NCI-H128 (cell line): ENCODE measurements around the gene SHISA6.

Source experiments
- DNase-seq: peaks from one replicate; lab custom pipeline; 2025; ENCODE audit not compliant: unreplicated experiment; lab: John Stamatoyannopoulos, UW

The SHISA6 gene

GRCh38 chr17:11264183-11264871 is 23.3 kb downstream of the SHISA6 start:
- DNase-seq: no peak

- no peak for DNase-seq
Observed at GRCh38 chr17:11267999-11268575, 27.1 kb downstream of the SHISA6 start.

DNA sequence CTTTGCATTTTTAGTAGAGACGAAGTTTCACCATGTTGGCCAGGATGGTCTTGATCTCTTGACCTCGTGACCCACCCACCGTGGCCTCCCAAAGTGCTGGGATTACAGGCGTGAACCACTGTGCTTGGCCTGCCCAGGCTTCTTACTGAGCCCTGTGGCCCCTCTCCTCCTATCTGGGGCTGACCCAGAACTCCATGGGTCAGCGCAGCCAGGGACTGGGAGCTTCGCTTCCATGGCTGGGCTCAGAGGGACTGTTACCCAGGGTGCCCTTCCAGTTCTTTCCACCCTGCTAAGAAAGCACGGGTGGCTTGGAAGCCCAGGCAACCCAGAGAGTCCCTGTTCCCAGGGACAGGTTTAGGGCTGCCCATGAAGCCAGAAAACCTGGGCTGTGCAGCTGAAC is 28.2 kb downstream of the SHISA6 start:
- no peak for DNase-seq

GRCh38 chr17:11272191-11272590 is 31.2 kb downstream of the SHISA6 start:
- no peak for DNase-seq

- no peak for DNase-seq
Observed at GRCh38 chr17:11273596-11273995, 32.6 kb downstream of the SHISA6 start.

- no peak for DNase-seq
Observed at GRCh38 chr17:11274106-11274505, 33.1 kb downstream of the SHISA6 start.

GRCh38 chr17:11276486-11276885 is 35.5 kb downstream of the SHISA6 start:
- DNase-seq: no peak

GRCh38 chr17:11278186-11278991 is 37.4 kb downstream of the SHISA6 start:
- no peak for DNase-seq

GRCh38 chr17:11278992-11279270 is 37.9 kb downstream of the SHISA6 start:
- DNase-seq: no peak

DNA sequence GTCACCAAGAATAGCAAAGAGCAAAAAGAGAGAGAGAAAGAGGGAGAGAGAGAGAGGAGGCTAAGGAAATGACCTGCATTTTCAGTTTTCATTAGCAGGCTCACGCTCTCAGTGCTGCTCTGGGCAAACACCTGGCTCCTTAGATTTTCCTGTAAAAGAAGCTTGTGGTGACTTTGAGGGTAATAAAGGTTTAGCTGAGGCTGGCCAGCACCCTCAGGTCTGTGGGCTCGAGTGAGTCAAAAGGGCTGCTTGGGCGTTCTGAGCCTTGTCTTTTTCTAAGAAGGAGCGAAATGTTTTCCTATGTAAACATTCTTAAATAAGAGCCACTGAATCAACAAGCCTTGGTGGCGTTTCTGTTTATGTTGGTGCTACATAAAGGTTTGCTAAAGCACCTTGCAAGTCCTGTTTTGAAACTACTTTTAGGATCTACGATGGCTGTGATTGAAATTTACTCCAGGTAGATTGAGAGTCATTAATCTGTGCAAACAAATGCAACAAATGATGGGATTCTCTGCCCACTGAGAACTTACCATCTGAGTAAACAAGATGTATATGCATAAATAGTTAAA is 38.8 kb downstream of the SHISA6 start:
- DNase-seq: no peak

- DNase-seq: no peak
Observed at GRCh38 chr17:11282586-11282985, 41.6 kb downstream of the SHISA6 start.

- no peak for DNase-seq
Observed at GRCh38 chr17:11284811-11285210, 43.8 kb downstream of the SHISA6 start.

GRCh38 chr17:11285946-11286345 is 44.9 kb downstream of the SHISA6 start:
- no peak for DNase-seq

GRCh38 chr17:11287791-11288190 is 46.8 kb downstream of the SHISA6 start:
- DNase-seq: no peak

DNA sequence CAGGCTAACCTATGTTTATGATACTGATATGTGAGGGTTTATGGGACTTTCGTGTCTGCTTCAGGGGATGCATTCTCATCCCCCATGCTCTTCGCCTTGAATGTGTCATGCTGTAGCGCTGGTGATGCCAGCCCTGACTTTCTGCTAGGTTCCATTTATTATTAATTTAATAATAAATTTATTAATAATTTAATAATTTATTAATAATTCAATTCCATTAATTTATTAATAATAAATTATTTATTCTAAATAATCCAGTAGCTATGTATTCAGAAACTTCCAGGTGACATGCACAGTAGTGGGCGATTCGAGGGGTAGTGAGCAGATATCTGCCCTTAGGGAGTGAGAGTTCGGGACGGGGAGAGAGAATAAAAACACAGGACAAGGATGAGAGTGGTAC is 49.8 kb downstream of the SHISA6 start:
- no peak for DNase-seq

DNA sequence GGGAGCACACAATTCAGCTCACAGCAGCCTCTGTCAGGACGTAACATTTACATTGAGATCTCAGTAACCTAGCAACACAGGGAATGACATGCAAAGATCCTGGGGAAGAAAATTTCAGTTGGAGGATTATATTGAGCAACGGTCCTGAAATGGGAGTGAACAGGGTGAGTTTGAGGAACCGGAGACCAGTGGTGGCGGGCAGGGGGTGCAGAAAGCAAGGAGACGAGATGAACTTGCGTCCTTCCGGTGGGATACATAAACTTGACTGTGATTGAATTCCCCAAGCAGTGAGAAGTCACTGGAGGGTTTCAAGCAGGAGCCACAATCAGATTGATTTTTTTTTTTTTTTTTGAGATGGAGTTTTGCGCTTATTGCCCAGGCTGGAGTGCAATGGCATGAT is 51.5 kb downstream of the SHISA6 start:
- no peak for DNase-seq

DNA sequence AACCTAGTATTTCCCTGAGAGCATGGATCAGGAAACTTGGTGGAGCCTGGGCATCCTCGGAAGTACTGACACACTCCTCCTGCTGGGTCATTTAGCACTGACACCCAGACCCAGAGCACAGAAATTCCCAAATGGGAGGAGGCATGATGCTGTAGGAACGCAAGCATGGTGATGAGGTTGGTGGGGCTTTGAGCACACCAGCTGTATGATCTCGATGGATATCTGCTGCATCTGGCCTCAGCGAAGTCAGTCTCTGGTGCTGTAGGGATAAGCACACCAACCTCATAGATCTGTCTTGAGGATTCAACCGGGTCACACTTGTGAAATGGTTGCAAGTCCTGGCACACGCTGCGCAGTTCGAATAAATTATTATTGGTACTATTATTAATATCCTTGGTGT is 52.5 kb downstream of the SHISA6 start:
- DNase-seq: no peak

- DNase-seq: no peak
Observed at GRCh38 chr17:11294826-11295225, 53.8 kb downstream of the SHISA6 start.

DNA sequence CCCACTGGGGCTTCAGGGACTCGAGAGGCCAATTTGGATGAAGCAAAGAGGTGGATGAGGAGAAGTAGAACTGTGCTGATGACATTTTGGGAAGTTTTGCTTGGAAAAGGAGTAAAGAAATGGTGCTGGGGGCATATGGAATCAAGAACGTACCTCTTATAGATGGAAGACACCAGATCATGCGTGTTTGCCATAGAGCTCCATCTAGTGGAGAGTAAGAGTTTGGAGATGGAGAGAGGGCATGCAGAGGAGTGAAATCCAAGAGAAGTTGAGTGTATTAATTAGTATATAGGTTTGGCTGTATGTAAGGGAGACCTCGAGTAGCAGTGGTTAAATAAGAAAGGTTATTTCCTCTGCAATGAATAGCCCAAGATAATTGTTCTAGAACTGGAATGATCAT is 56.0 kb downstream of the SHISA6 start:
- DNase-seq: no peak

GRCh38 chr17:11298401-11298800 is 57.4 kb downstream of the SHISA6 start:
- no peak for DNase-seq

- DNase-seq: no peak
Observed at GRCh38 chr17:11300201-11300600, 59.2 kb downstream of the SHISA6 start.

- no peak for DNase-seq
Observed at GRCh38 chr17:11300738-11301137, 59.7 kb downstream of the SHISA6 start.
